HG03066 (cell line): Measurements from ENCODE around the gene CD59.

Experiments
- ATAC-seq: cut with Tn5 transposase; IDR thresholded peaks from one replicate; pipeline ENCODE4 v1.9.1; 2021; ENCODE audit warnings: low read depth; ENCODE audit not compliant: unreplicated experiment

Gene CD59

GRCh38 chr11:33736148-33736812 lies at the start of gene CD59:
CD59 (minus strand) TSS chr11:33736423; CDS start chr11:33722445, 13,978 bp downstream.
- ATAC-seq, result peak; percentile 51

- ATAC-seq, result no peak
These were observed 49.4 kb upstream of the CD59 start for GRCh38 chr11:33785609-33786008.

- no peak for ATAC-seq
These were observed 43.8 kb upstream of the CD59 start for GRCh38 chr11:33779849-33780528.

GRCh38 chr11:33778675-33779074 lies 42.5 kb upstream of the CD59 start:
- ATAC-seq, result no peak

- no peak for ATAC-seq
These were observed 41.7 kb upstream of the CD59 start for GRCh38 chr11:33777906-33778305.

- ATAC-seq, result no peak
These were observed 39.7 kb upstream of the CD59 start for GRCh38 chr11:33775832-33776470.

GRCh38 chr11:33775467-33775807 lies 39.2 kb upstream of the CD59 start:
- no peak for ATAC-seq

- no peak for ATAC-seq
These were observed 38.7 kb upstream of the CD59 start for GRCh38 chr11:33774736-33775466.

- ATAC-seq, result peak; percentile 64
These were observed 37.9 kb upstream of the CD59 start, which contains the start of gene FBXO3 for GRCh38 chr11:33773987-33774735. FBXO3 (minus strand) TSS chr11:33774520; CDS start chr11:33774497, 23 bp downstream.

- ATAC-seq, result peak; percentile 21
These were observed 37.3 kb upstream of the CD59 start for GRCh38 chr11:33773404-33773986.

- ATAC-seq, result no peak
These were observed 36.6 kb upstream of the CD59 start for GRCh38 chr11:33772870-33773269.

GRCh38 chr11:33772300-33772699 lies 36.1 kb upstream of the CD59 start:
- ATAC-seq, result no peak

GRCh38 chr11:33770236-33770635 lies 34.0 kb upstream of the CD59 start:
- no peak for ATAC-seq

- no peak for ATAC-seq
These were observed 33.3 kb upstream of the CD59 start for GRCh38 chr11:33769542-33769941.

GRCh38 chr11:33767624-33768023 lies 31.4 kb upstream of the CD59 start:
- ATAC-seq, result no peak

- ATAC-seq, result no peak
These were observed 29.9 kb upstream of the CD59 start for GRCh38 chr11:33766085-33766484.

- peak; percentile 82 for ATAC-seq
These were observed 25.2 kb upstream of the CD59 start for GRCh38 chr11:33761471-33761870.

- peak; percentile 97 for ATAC-seq
These were observed 17.2 kb upstream of the CD59 start for GRCh38 chr11:33753304-33753967.

- no peak for ATAC-seq
These were observed 15.7 kb upstream of the CD59 start for GRCh38 chr11:33751878-33752277.
